GM20431 (cell line): ENCODE results near the gene IQGAP2.
"Not testable (repeated sequence)": the region's sequence is repeated elsewhere in the genome, so short reads cannot be mapped to it uniquely, and the experiment has no call there.

Experiments used
- in situ Hi-C: fragments of 300-500 bp; cut with MseI, MboI; formaldehyde crosslinking; loops from one replicate; pipeline ENCODE4 v1.15.0; 2020; ENCODE audit warnings: low sequenced_read_pairs; ENCODE audit not compliant: unreplicated experiment

IQGAP2 gene

GRCh38 chr5:76413746-76414145 is 10.7 kb downstream of the IQGAP2 start:
- in situ Hi-C loops, result no loop called here

GRCh38 chr5:76414788-76415187 is 11.7 kb downstream of the IQGAP2 start:
- in situ Hi-C loops, result no loop called here

- in situ Hi-C loops, result no loop called here
Measured at GRCh38 chr5:76415855-76416254, 12.8 kb downstream of the IQGAP2 start.

GRCh38 chr5:76419597-76420298 is 16.7 kb downstream of the IQGAP2 start:
- in situ Hi-C loops, result no loop called here

- in situ Hi-C loops, result no loop called here
Measured at GRCh38 chr5:76422227-76422626, 19.1 kb downstream of the IQGAP2 start.

- in situ Hi-C loops, result no loop called here
Measured at GRCh38 chr5:76422742-76423141, 19.7 kb downstream of the IQGAP2 start.

GRCh38 chr5:76425146-76425545 is 22.1 kb downstream of the IQGAP2 start:
- in situ Hi-C loops, result no loop called here

- in situ Hi-C loops, result no loop called here
Measured at GRCh38 chr5:76425928-76426804, 23.1 kb downstream of the IQGAP2 start.

GRCh38 chr5:76427206-76428140 is 24.4 kb downstream of the IQGAP2 start:
- in situ Hi-C loops, result no loop called here

GRCh38 chr5:76428550-76428949 is 25.5 kb downstream of the IQGAP2 start:
- in situ Hi-C loops, result not testable (repeated sequence)

GRCh38 chr5:76433261-76433660 is 30.2 kb downstream of the IQGAP2 start:
- in situ Hi-C loops, result no loop called here

GRCh38 chr5:76437507-76437906 is 34.4 kb downstream of the IQGAP2 start:
- in situ Hi-C loops, result not testable (repeated sequence)

GRCh38 chr5:76438025-76438424 is 34.9 kb downstream of the IQGAP2 start:
- in situ Hi-C loops, result no loop called here

- in situ Hi-C loops, result no loop called here
Measured at GRCh38 chr5:76439201-76439600, 36.1 kb downstream of the IQGAP2 start.

GRCh38 chr5:76439929-76440328 is 36.8 kb downstream of the IQGAP2 start:
- in situ Hi-C loops, result no loop called here

- in situ Hi-C loops, result no loop called here
Measured at GRCh38 chr5:76441101-76441500, 38.0 kb downstream of the IQGAP2 start.

- in situ Hi-C loops, result no loop called here
Measured at GRCh38 chr5:76441890-76442673, 39.0 kb downstream of the IQGAP2 start.

- in situ Hi-C loops, result no loop called here
Measured at GRCh38 chr5:76443066-76443800, 40.1 kb downstream of the IQGAP2 start.

GRCh38 chr5:76445063-76445462 is 42.0 kb downstream of the IQGAP2 start:
- in situ Hi-C loops, result no loop called here
